Tibial artery (tissue), 4 donors: ENCODE results near the gene PXK.

ENCODE experiments used
- DNase-seq, 2 donors: peaks; one replicate each; pipeline ENCODE4 v3.0.0-alpha.2; 2019
- H3K27ac ChIP-seq, 2 donors: fragments of 200-600 bp; sonication (generic) in 1 of 2; 1 replicate in 1 of 2; 2 replicates in 1 of 2; pipeline ENCODE4 v1.5.1; 2018 to 2019; ENCODE audit warnings: mild to moderate bottlenecking in 1 of 2
- H3K27me3 ChIP-seq, 2 donors: fragments of 200-600 bp; sonication (generic) in 1 of 2; one replicate each; pipeline versions ENCODE4 v1.5.1 to v1.6.0; 2016 to 2019
- H3K36me3 ChIP-seq, 3 donors: fragments of 200-600 bp; sonication (generic) in 2 of 3; one replicate each; pipeline ENCODE4 v1.5.1; 2016 to 2019; ENCODE audit warnings: mild to moderate bottlenecking in 2 of 3
- H3K4me1 ChIP-seq, 4 donors: fragments of 200-600 bp; sonication (generic) in 2 of 4; 1 replicate in 3 of 4; 2 replicates in 1 of 4; pipeline ENCODE4 v1.5.1; 2016 to 2019
- H3K4me3 ChIP-seq, 2 donors: fragments of 200-600 bp; sonication (generic) in 1 of 2; 1 replicate in 1 of 2; 2 replicates in 1 of 2; pipeline ENCODE4 v1.5.1; 2018 to 2019; ENCODE audit warnings: mild to moderate bottlenecking in 2 of 2
- H3K9me3 ChIP-seq, 3 donors: fragments of 200-600 bp; sonication (generic) in 1 of 3; one replicate each; pipeline ENCODE4 v1.5.1; 2016 to 2019
- intact Hi-C: fragments of 100-400 bp; cut with DNase I; formaldehyde crosslinking; loops from one replicate; pipeline ENCODE4 v1.15.0; 2023; ENCODE audit warnings: low total_unique reads
- TF ChIP-seq, protein P1 (sequence below), 2 experiments: fragments of 200-600 bp in 1 of 2; fragments of 450-650 bp in 1 of 2; IDR thresholded peaks; one replicate each; pipeline ENCODE4 v1.5.1; 2017 to 2019; ENCODE audit warnings: antibody characterized with exemption in 2 of 2, mild to moderate bottlenecking in 1 of 2, moderate library complexity in 1 of 2

Gene PXK

DNA sequence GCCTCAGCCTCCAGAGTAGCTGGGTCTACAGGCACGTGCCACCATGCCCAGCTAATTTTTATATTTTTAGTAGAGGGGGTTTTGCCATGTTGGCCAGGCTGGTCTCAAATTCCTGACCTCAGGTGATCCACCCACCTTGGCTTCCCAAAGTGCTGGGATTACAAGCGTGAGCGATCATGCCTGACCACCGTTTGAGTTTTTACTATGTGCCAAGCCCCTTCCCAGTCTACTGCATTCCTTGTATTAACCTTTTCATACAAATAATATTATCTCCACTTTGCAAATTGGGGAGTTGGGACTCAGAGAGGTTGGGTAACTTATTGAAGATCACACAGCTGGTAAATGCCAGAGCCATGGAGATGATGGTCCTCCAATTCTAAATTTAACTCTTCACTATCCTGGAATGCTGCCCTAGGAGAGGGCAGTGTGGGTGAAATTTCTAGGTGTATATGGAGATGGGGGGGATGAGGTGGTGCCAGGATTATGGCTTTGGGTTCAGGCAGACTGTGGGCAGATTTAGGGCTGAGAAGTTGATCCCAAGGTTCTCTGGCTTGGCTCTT, 1.0 kb upstream of the PXK start:
- Histone ChIP-seq H3K4me1 (peaks cover 0 to 37% (median 15%) of the 10 kb centered on the region in 4 donors), H3K9me3 (no peaks in the 10 kb centered on the region), H3K27ac (peak overlapping the region in 1 of 2 donors; percentile 59), H3K36me3 (no peaks in the 10 kb centered on the region), H3K4me3 (no peak overlapping the region), H3K27me3 (no peaks in the 10 kb centered on the region)
- intact Hi-C loops = loop anchor here (2.0 kb wide), 1 partner anchor 161 kb away; the partner anchor contains the start of gene KCTD6
- DNase-seq = no peak
- TF ChIP-seq, protein P1, sequence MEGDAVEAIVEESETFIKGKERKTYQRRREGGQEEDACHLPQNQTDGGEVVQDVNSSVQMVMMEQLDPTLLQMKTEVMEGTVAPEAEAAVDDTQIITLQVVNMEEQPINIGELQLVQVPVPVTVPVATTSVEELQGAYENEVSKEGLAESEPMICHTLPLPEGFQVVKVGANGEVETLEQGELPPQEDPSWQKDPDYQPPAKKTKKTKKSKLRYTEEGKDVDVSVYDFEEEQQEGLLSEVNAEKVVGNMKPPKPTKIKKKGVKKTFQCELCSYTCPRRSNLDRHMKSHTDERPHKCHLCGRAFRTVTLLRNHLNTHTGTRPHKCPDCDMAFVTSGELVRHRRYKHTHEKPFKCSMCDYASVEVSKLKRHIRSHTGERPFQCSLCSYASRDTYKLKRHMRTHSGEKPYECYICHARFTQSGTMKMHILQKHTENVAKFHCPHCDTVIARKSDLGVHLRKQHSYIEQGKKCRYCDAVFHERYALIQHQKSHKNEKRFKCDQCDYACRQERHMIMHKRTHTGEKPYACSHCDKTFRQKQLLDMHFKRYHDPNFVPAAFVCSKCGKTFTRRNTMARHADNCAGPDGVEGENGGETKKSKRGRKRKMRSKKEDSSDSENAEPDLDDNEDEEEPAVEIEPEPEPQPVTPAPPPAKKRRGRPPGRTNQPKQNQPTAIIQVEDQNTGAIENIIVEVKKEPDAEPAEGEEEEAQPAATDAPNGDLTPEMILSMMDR (IDR thresholded peaks at IDR 0.05) = no peak

GRCh38 chr3:58333206-58334012, 717 bp downstream of the PXK start:
- intact Hi-C loops = loop anchor here (2.0 kb wide), 1 partner anchor 159 kb away; the partner anchor contains the start of gene KCTD6
- H3K36me3 ChIP-seq = no peaks in the 10 kb centered on the region
- no peaks in the 10 kb centered on the region for H3K9me3 ChIP-seq
- H3K4me1 ChIP-seq = peaks cover 0 to 39% (median 15%) of the 10 kb centered on the region in 4 donors
- peak; percentile 32 to 68 for DNase-seq
- peak overlapping the region; percentile 59 to 71 for H3K27ac ChIP-seq
- peak overlapping the region; percentile 89 to 90 for H3K4me3 ChIP-seq
- no peaks in the 10 kb centered on the region for H3K27me3 ChIP-seq
- TF ChIP-seq, protein P1 (IDR thresholded peaks at IDR 0.05) = no peak

- no peaks in the 10 kb centered on the region for H3K27me3 ChIP-seq
- no peak for DNase-seq
- peaks cover 0 to 39% (median 15%) of the 10 kb centered on the region in 4 donors for H3K4me1 ChIP-seq
- no peaks in the 10 kb centered on the region for H3K9me3 ChIP-seq
- intact Hi-C loops = no loop called here
- peak overlapping the region; percentile 59 to 71 for H3K27ac ChIP-seq
- TF ChIP-seq, protein P1 (IDR thresholded peaks at IDR 0.05) = no peak
- H3K4me3 ChIP-seq = peak overlapping the region; percentile 89 to 90
- no peaks in the 10 kb centered on the region for H3K36me3 ChIP-seq
These were observed 1.3 kb downstream of the PXK start for GRCh38 chr3:58334013-58334321.

DNA sequence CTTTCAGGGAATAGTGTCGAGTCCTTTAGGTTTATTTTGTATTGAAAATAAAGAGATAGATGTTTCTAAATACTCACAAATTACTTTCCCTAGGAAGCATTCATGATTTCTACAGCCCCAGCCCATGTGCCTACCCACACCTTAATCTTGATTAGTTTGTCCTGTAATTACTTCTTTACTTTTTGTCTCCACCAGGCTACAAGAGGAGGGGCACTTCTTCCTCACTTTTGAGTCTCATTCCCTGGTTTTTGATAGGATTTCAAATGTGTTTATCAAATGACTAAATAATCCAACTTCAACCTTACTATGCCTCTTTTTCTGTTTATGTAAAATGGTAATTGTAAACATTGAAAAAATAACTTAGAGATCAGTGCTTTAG, 1.8 kb downstream of the PXK start:
- Histone ChIP-seq H3K9me3 (no peaks in the 10 kb centered on the region), H3K27ac (peak overlapping the region in 1 of 2 donors; percentile 71), H3K27me3 (no peaks in the 10 kb centered on the region), H3K4me3 (peak overlapping the region; percentile 89 to 90), H3K36me3 (no peaks in the 10 kb centered on the region), H3K4me1 (peaks cover 0 to 39% (median 15%) of the 10 kb centered on the region in 4 donors)
- DNase-seq = no peak
- TF ChIP-seq, protein P1 (IDR thresholded peaks at IDR 0.05) = no peak
- intact Hi-C loops = no loop called here

DNA sequence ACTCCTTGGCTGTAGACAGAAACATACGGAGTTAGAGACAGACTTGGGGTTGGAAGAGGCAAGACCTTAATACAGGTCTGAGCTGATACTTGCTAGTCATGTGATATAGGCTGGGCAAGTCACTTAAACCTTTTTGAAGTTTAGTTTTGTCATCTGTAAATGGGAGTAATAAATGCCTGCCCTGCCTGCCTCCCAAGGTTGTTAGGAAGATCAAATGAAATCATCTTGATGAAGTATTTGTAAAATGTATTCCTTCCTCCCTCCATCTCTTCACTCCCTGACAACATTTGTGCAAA, 2.9 kb downstream of the PXK start:
- H3K9me3 ChIP-seq = no peaks in the 10 kb centered on the region
- H3K36me3 ChIP-seq = no peaks in the 10 kb centered on the region
- H3K4me1 ChIP-seq = peaks cover 0 to 39% (median 15%) of the 10 kb centered on the region in 4 donors
- no peaks in the 10 kb centered on the region for H3K27me3 ChIP-seq
- TF ChIP-seq, protein P1 (IDR thresholded peaks at IDR 0.05) = no peak
- intact Hi-C loops = no loop called here
- DNase-seq = no peak
- H3K4me3 ChIP-seq = no peak overlapping the region
- peak overlapping the region; percentile 29 to 43 for H3K27ac ChIP-seq
